ENCODE data around the gene AQP9. TPM values are rescaled to one million over a fixed set of nuclear protein-coding genes. Genes with fewer than 3 reads are reported as not detected.

AQP9 gene
- total and polyA plus RNA-seq, 2 of the 8 experiments (the other 6 are each of a cell fraction or from before 2014, with no cell fraction given) = not detected

DNA sequence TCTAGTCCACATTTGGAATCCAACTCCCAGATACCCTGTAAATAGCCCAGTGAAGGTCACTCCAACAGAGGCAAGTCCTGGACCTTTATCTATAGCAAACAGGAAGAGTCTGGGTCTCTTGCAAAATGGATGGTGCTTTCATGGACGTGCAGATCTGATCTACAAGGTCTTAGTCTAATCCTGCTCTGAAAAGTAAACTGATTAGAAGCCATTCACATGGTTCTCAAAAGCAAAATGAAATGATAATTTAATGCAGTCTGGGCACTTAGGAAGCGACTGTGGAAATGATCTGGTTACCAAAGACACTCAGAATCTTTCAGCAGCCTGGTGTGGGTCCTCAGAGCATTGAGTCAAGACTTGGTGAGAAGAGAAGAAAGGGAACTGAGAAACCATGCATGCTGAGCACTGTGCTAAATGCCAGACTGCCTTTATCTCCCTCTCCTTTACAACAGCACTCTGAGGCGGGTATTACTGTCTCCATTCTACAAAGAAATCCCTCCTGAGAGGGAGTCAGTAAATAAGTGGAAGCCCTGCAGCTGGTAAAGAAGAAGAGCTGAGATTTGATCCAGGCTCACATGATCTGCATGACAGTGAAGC, 29.0 kb downstream of the AQP9 start (continued):
- TF ChIP-seq, protein P1, sequence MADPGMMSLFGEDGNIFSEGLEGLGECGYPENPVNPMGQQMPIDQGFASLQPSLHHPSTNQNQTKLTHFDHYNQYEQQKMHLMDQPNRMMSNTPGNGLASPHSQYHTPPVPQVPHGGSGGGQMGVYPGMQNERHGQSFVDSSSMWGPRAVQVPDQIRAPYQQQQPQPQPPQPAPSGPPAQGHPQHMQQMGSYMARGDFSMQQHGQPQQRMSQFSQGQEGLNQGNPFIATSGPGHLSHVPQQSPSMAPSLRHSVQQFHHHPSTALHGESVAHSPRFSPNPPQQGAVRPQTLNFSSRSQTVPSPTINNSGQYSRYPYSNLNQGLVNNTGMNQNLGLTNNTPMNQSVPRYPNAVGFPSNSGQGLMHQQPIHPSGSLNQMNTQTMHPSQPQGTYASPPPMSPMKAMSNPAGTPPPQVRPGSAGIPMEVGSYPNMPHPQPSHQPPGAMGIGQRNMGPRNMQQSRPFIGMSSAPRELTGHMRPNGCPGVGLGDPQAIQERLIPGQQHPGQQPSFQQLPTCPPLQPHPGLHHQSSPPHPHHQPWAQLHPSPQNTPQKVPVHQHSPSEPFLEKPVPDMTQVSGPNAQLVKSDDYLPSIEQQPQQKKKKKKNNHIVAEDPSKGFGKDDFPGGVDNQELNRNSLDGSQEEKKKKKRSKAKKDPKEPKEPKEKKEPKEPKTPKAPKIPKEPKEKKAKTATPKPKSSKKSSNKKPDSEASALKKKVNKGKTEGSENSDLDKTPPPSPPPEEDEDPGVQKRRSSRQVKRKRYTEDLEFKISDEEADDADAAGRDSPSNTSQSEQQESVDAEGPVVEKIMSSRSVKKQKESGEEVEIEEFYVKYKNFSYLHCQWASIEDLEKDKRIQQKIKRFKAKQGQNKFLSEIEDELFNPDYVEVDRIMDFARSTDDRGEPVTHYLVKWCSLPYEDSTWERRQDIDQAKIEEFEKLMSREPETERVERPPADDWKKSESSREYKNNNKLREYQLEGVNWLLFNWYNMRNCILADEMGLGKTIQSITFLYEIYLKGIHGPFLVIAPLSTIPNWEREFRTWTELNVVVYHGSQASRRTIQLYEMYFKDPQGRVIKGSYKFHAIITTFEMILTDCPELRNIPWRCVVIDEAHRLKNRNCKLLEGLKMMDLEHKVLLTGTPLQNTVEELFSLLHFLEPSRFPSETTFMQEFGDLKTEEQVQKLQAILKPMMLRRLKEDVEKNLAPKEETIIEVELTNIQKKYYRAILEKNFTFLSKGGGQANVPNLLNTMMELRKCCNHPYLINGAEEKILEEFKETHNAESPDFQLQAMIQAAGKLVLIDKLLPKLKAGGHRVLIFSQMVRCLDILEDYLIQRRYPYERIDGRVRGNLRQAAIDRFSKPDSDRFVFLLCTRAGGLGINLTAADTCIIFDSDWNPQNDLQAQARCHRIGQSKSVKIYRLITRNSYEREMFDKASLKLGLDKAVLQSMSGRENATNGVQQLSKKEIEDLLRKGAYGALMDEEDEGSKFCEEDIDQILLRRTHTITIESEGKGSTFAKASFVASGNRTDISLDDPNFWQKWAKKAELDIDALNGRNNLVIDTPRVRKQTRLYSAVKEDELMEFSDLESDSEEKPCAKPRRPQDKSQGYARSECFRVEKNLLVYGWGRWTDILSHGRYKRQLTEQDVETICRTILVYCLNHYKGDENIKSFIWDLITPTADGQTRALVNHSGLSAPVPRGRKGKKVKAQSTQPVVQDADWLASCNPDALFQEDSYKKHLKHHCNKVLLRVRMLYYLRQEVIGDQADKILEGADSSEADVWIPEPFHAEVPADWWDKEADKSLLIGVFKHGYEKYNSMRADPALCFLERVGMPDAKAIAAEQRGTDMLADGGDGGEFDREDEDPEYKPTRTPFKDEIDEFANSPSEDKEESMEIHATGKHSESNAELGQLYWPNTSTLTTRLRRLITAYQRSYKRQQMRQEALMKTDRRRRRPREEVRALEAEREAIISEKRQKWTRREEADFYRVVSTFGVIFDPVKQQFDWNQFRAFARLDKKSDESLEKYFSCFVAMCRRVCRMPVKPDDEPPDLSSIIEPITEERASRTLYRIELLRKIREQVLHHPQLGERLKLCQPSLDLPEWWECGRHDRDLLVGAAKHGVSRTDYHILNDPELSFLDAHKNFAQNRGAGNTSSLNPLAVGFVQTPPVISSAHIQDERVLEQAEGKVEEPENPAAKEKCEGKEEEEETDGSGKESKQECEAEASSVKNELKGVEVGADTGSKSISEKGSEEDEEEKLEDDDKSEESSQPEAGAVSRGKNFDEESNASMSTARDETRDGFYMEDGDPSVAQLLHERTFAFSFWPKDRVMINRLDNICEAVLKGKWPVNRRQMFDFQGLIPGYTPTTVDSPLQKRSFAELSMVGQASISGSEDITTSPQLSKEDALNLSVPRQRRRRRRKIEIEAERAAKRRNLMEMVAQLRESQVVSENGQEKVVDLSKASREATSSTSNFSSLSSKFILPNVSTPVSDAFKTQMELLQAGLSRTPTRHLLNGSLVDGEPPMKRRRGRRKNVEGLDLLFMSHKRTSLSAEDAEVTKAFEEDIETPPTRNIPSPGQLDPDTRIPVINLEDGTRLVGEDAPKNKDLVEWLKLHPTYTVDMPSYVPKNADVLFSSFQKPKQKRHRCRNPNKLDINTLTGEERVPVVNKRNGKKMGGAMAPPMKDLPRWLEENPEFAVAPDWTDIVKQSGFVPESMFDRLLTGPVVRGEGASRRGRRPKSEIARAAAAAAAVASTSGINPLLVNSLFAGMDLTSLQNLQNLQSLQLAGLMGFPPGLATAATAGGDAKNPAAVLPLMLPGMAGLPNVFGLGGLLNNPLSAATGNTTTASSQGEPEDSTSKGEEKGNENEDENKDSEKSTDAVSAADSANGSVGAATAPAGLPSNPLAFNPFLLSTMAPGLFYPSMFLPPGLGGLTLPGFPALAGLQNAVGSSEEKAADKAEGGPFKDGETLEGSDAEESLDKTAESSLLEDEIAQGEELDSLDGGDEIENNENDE (IDR thresholded peaks at IDR 0.05; ENCODE audit: insufficient replicate concordance, low read length) = no peak
- TF ChIP-seq KDM5A (IDR thresholded peaks at IDR 0.05; ENCODE audit: low read length) = no peak
